Umbilical cord (tissue), 1 donor: Measurements from ENCODE around the gene CREB1. TPM values are rescaled to one million over a fixed set of nuclear protein-coding genes. Genes with fewer than 3 reads are reported as not detected.

Experiments used
- total RNA-seq: library from RNA; depleted of rRNA; stranded (reverse); fragments of >200 nt; gene quantifications from one replicate; pipeline ENCODE4 v1.2.3, GENCODE V29; 2014; ENCODE audit warnings: low replicate concordance; ENCODE audit not compliant: insufficient read depth

The CREB1 gene
- total RNA-seq, 1 donor from 2014 or later: 69.6 TPM

Other genes with a start within 250 kb of the CREB1 start
- gene METTL21A, start 95.4 kb downstream of the CREB1 start, total RNA-seq: 23.1 TPM
- 11.8 TPM for gene CCNYL1, start 181.7 kb downstream of the CREB1 start, total RNA-seq
- gene FZD5, start 239.9 kb downstream of the CREB1 start, total RNA-seq: 1.2 TPM